Activated CD8-positive, alpha-beta memory T cell treated with anti-CD3 and anti-CD28 coated beads, Interleukin-2, amount 50 U/mL, for 24 hours (primary cell): ENCODE results near the gene INPP5E.

ENCODE experiments used
- DNase-seq: peaks from one replicate; pipeline ENCODE4 v3.0.0-alpha.2; 2020; ENCODE audit errors: extremely low read depth

INPP5E gene

GRCh38 chr9:136439481-136440408, at the start of gene INPP5E:
Gene INPP5E, minus strand, starts transcription at chr9:136439845. Its CDS starts 426 bp downstream, at chr9:136439419.
- peak; percentile 42 for DNase-seq

GRCh38 chr9:136488247-136489214, 48.9 kb upstream of the INPP5E start:
- peak; percentile 38 for DNase-seq

- DNase-seq, result no peak
Measured at GRCh38 chr9:136487672-136488071, 48.0 kb upstream of the INPP5E start.

GRCh38 chr9:136486823-136487620, 47.4 kb upstream of the INPP5E start:
- DNase-seq, result no peak

- no peak for DNase-seq
Measured at GRCh38 chr9:136486131-136486530, 46.5 kb upstream of the INPP5E start.

GRCh38 chr9:136485049-136486045, 45.7 kb upstream of the INPP5E start:
- peak; percentile 69 for DNase-seq

GRCh38 chr9:136484153-136485048, 44.8 kb upstream of the INPP5E start:
- no peak for DNase-seq

- DNase-seq, result peak; percentile 79
Measured at GRCh38 chr9:136483589-136484152, 44.0 kb upstream of the INPP5E start.

- DNase-seq, result peak; percentile 98
Measured at GRCh38 chr9:136482793-136483588, 43.3 kb upstream of the INPP5E start, which contains the start of gene SEC16A. Gene SEC16A, minus strand, starts transcription at chr9:136483040. Its CDS starts 5,425 bp downstream, at chr9:136477615.

- DNase-seq, result no peak
Measured at GRCh38 chr9:136482046-136482792, 42.6 kb upstream of the INPP5E start.

GRCh38 chr9:136481558-136481957, 41.9 kb upstream of the INPP5E start:
- no peak for DNase-seq

GRCh38 chr9:136476369-136477150, 36.9 kb upstream of the INPP5E start:
- no peak for DNase-seq

GRCh38 chr9:136474974-136475865, 35.6 kb upstream of the INPP5E start:
- DNase-seq, result no peak

- DNase-seq, result no peak
Measured at GRCh38 chr9:136474021-136474640, 34.5 kb upstream of the INPP5E start.

- DNase-seq, result no peak
Measured at GRCh38 chr9:136473354-136473721, 33.7 kb upstream of the INPP5E start.
